Panc1 (cell line): ENCODE data around the gene REC114.

Experiments used
- CTCF ChIP-seq: fragments of 450-650 bp; IDR thresholded peaks from 2 replicates; pipeline ENCODE4 v1.5.1; 2017; ENCODE audit warnings: mild to moderate bottlenecking
- POLR2AphosphoS5 ChIP-seq: IDR thresholded peaks from 2 replicates; pipeline ENCODE4 v1.6.1; 2012; ENCODE audit warnings: mild to moderate bottlenecking, low read depth, low read length, moderate library complexity
- REST ChIP-seq, 2 experiments: IDR thresholded peaks; 2 replicates each; pipeline ENCODE4 v1.6.1; 2011 to 2012; ENCODE audit warnings: low read depth in 2 of 2, control low read depth in 1 of 2, low read length in 1 of 2, mild to moderate bottlenecking in 1 of 2, moderate library complexity in 1 of 2; ENCODE audit not compliant: insufficient read depth in 1 of 2
- SIN3A ChIP-seq: IDR thresholded peaks from 2 replicates; pipeline ENCODE4 v1.6.1; 2012; ENCODE audit warnings: low read depth, mild to moderate bottlenecking, low read length, moderate library complexity, borderline replicate concordance; ENCODE audit not compliant: insufficient read depth
- TCF7L2 ChIP-seq: IDR thresholded peaks from 2 replicates; pipeline ENCODE4 v1.6.1; 2011; ENCODE audit warnings: mild to moderate bottlenecking, low read depth, low read length, inconsistent platforms

- TF ChIP-seq CTCF (no peak), POLR2AphosphoS5 (no peak), REST (IDR thresholded peaks at IDR 0.05; ENCODE audit: insufficient read depth in 1 of 2, low read depth in 2 of 2, low read length in 1 of 2) (no peak), SIN3A (no peak), TCF7L2 (no peak)
Observed at GRCh38 chr15:73605759-73606436, 162.9 kb downstream of the REC114 start.
